Liver (tissue), 9 donors: ENCODE data around the gene ACVR2A. TPM values are rescaled to one million over a fixed set of nuclear protein-coding genes. Genes with fewer than 3 reads are reported as not detected.

Experiments
- DNase-seq: peaks from one replicate; pipeline ENCODE4 v3.0.0-alpha.2; 2017; ENCODE audit warnings: low spot score
- H3K27ac ChIP-seq, 2 donors: one replicate each; pipeline ENCODE4 v1.7.0; 2013; ENCODE audit warnings: inconsistent platforms in 2 of 2, low read length in 2 of 2, control low read depth in 1 of 2, low read depth in 1 of 2, mild to moderate bottlenecking in 1 of 2
- H3K27me3 ChIP-seq, 4 donors: one replicate each; pipeline versions ENCODE4 v1.6.1 to v1.7.0; 2013; ENCODE audit warnings: low read length in 3 of 4, inconsistent platforms in 1 of 4, mild to moderate bottlenecking in 1 of 4, moderate library complexity in 1 of 4; ENCODE audit not compliant: control insufficient read depth in 4 of 4, insufficient read depth in 4 of 4
- H3K36me3 ChIP-seq, 4 donors: one replicate each; pipeline versions ENCODE4 v1.6.1 to v1.7.0; 2013; ENCODE audit warnings: low read length in 3 of 4, mild to moderate bottlenecking in 3 of 4, low read depth in 1 of 4, moderate library complexity in 1 of 4; ENCODE audit not compliant: control insufficient read depth in 4 of 4, insufficient read depth in 3 of 4
- H3K4me1 ChIP-seq, 4 donors: one replicate each; pipeline versions ENCODE4 v1.6.1 to v1.7.0; 2013; ENCODE audit warnings: low read length in 3 of 4, mild to moderate bottlenecking in 3 of 4, moderate library complexity in 1 of 4; ENCODE audit not compliant: control insufficient read depth in 4 of 4, insufficient read depth in 4 of 4
- H3K4me3 ChIP-seq, 3 donors: one replicate each; pipeline versions ENCODE4 v1.6.1 to v1.7.0; 2013; ENCODE audit warnings: low read length in 3 of 3, control low read depth in 1 of 3, low read depth in 1 of 3, mild to moderate bottlenecking in 1 of 3
- H3K9ac ChIP-seq, 2 donors: one replicate each; pipeline ENCODE4 v1.7.0; 2013; ENCODE audit warnings: low read length in 2 of 2, mild to moderate bottlenecking in 2 of 2, moderate library complexity in 2 of 2, control low read depth in 1 of 2, low read depth in 1 of 2
- H3K9me3 ChIP-seq, 4 donors: one replicate each; pipeline versions ENCODE4 v1.6.1 to v1.7.0; 2013; ENCODE audit warnings: low read length in 3 of 4; ENCODE audit not compliant: control insufficient read depth in 4 of 4
- CTCF ChIP-seq: fragments of 150-350 bp; IDR thresholded peaks from 2 replicates; pipeline ENCODE4 v1.5.1; 2017; ENCODE audit warnings: improper control_type of control experiment, low read depth, low read length; ENCODE audit not compliant: missing input control
- EGR1 ChIP-seq, 2 donors: IDR thresholded peaks; 2 replicates each; pipeline ENCODE4 v1.6.1; 2016 to 2018; ENCODE audit warnings: antibody characterized with exemption in 2 of 2, low read depth in 2 of 2
- FOXA1 ChIP-seq: IDR thresholded peaks from 2 replicates; pipeline ENCODE4 v1.6.1; 2016; ENCODE audit warnings: antibody characterized with exemption
- FOXA2 ChIP-seq: IDR thresholded peaks from 2 replicates; pipeline ENCODE4 v1.6.1; 2016; ENCODE audit warnings: antibody characterized with exemption
- HNF4A ChIP-seq, 2 donors: conservative IDR thresholded peaks; 2 replicates each; pipeline ENCODE4 v1.6.1; 2016; ENCODE audit warnings: antibody characterized with exemption in 2 of 2, mild to moderate bottlenecking in 2 of 2
- HNF4G ChIP-seq: IDR thresholded peaks from 2 replicates; pipeline ENCODE4 v1.6.1; 2016; ENCODE audit warnings: antibody characterized with exemption
- JUND ChIP-seq, 2 donors: IDR thresholded peaks; 2 replicates each; pipeline ENCODE4 v1.6.1; 2016; ENCODE audit warnings: antibody characterized with exemption in 2 of 2
- MAX ChIP-seq: IDR thresholded peaks from 2 replicates; pipeline ENCODE4 v1.6.1; 2016; ENCODE audit warnings: antibody characterized with exemption
- RAD21 ChIP-seq, 2 donors: IDR thresholded peaks; 2 replicates each; pipeline ENCODE4 v1.6.1; 2016; ENCODE audit warnings: antibody characterized with exemption in 2 of 2, mild to moderate bottlenecking in 2 of 2
- RXRA ChIP-seq, 2 donors: IDR thresholded peaks; 2 replicates each; pipeline ENCODE4 v1.6.1; 2017 to 2018; ENCODE audit warnings: antibody characterized with exemption in 2 of 2, mild to moderate bottlenecking in 1 of 2
- SP1 ChIP-seq: IDR thresholded peaks from 2 replicates; pipeline ENCODE4 v1.6.1; 2018; ENCODE audit warnings: antibody characterized with exemption, mild to moderate bottlenecking
- TAF1 ChIP-seq: conservative IDR thresholded peaks from 2 replicates; pipeline ENCODE4 v1.6.1; 2016; ENCODE audit warnings: antibody characterized with exemption, mild to moderate bottlenecking
- YY1 ChIP-seq: IDR thresholded peaks from 2 replicates; pipeline ENCODE4 v1.6.1; 2016; ENCODE audit warnings: antibody characterized with exemption, mild to moderate bottlenecking
- ZBTB33 ChIP-seq: IDR thresholded peaks from 2 replicates; pipeline ENCODE4 v1.6.1; 2016; ENCODE audit warnings: antibody characterized with exemption
- WGBS: extraction: QIAGEN DNeasy Blood & Tissue Kit; methylation state at CpG from one replicate; pipeline ENCODE4 v1.1.7; 2013; 5-methylcytosine and 5-hydroxymethylcytosine counted together
- polyA plus RNA-seq, 2 donors: library from polyadenylated mRNA; stranded (reverse) in 1 of 2; unstranded in 1 of 2; fragments of 200-250 nt in 1 of 2; fragments of >200 nt in 1 of 2; fragmentation: Nextera tagmentation in 1 of 2; extraction: Ambion mirVana in 1 of 2; gene quantifications; one replicate each; pipeline versions ENCODE4 v1.2.1 to v1.2.3, GENCODE V29; 2013 to 2015
- total RNA-seq, 2 donors: library from RNA; depleted of rRNA; stranded (reverse); fragments of >200 nt; gene quantifications; one replicate each; pipeline ENCODE4 v1.2.3, GENCODE V29; 2014
- donor health status: healthy.
- donor health status: healthy.
- donor health status: healthy.
- donor health status: healthy.
- donor health status: healthy.

Gene ACVR2A
- total and polyA plus RNA-seq, 4 donors: 2.2 to 9.5 (median 6.3) TPM

- H3K9ac ChIP-seq: no peak overlapping the region
- TF ChIP-seq JUND (IDR thresholded peaks at IDR 0.05): no peak
- no peak for TF ChIP-seq CTCF
- no peak for TF ChIP-seq RXRA (IDR thresholded peaks at IDR 0.05)
- TF ChIP-seq FOXA1: no peak
- TF ChIP-seq MAX: no peak
- TF ChIP-seq FOXA2: no peak
- no peak for TF ChIP-seq RAD21 (IDR thresholded peaks at IDR 0.05)
- no peak for TF ChIP-seq ZBTB33
- no peak for TF ChIP-seq HNF4G
- no peak for TF ChIP-seq TAF1
- no peak for TF ChIP-seq YY1
- no peaks in the 10 kb centered on the region for H3K4me1 ChIP-seq
- no peak for DNase-seq
- WGBS: 95% methylated on average over 41 of the region's 41 CpGs
- H3K27ac ChIP-seq: no peak overlapping the region
- H3K27me3 ChIP-seq: peaks cover 0 to 2% (median 0%) of the 10 kb centered on the region in 4 donors
- no peaks in the 10 kb centered on the region for H3K36me3 ChIP-seq
- peaks cover 0 to 6% (median 0%) of the 10 kb centered on the region in 4 donors for H3K9me3 ChIP-seq
- no peak overlapping the region for H3K4me3 ChIP-seq
Observed at GRCh38 chr2:147826278-147827087, 18.3 kb upstream of the ACVR2A start.

GRCh38 chr2:147827088-147827375 lies 17.8 kb upstream of the ACVR2A start:
- Histone ChIP-seq H3K4me3 (no peak overlapping the region), H3K4me1 (no peaks in the 10 kb centered on the region), H3K27me3 (no peaks in the 10 kb centered on the region), H3K27ac (no peak overlapping the region), H3K9ac (no peak overlapping the region), H3K9me3 (peaks cover 0 to 6% (median 0%) of the 10 kb centered on the region in 4 donors), H3K36me3 (no peaks in the 10 kb centered on the region)
- DNase-seq: no peak
- whole genome bisulfite sequencing: 93% methylated on average over 16 of the region's 16 CpGs
- no peak for TF ChIP-seq SP1
- TF ChIP-seq TAF1: no peak
- TF ChIP-seq HNF4A (conservative IDR thresholded peaks at IDR 0.05): no peak
- TF ChIP-seq ZBTB33: no peak
- TF ChIP-seq CTCF: no peak
- no peak for TF ChIP-seq EGR1 (IDR thresholded peaks at IDR 0.05; ENCODE audit: low read depth in 2 of 2)
